DOHH2 (cell line): ENCODE measurements around the gene ITPR2.

ENCODE experiments used
- H3F3A ChIP-seq: fragments of 200-600 bp; sonication (generic), shearing (Covaris generic); 2 replicates; pipeline ENCODE4 v1.6.0; 2016; ENCODE audit warnings: antibody characterized with exemption, mild to moderate bottlenecking; ENCODE audit not compliant: control insufficient read depth, insufficient read depth
- H3K27ac ChIP-seq: fragments of 200-600 bp; sonication (generic); 2 replicates; pipeline ENCODE4 v1.5.1; 2014; ENCODE audit warnings: low read depth, mild to moderate bottlenecking, low read length, moderate library complexity
- H3K27me3 ChIP-seq: fragments of 200-600 bp; sonication (generic); 2 replicates; pipeline ENCODE4 v1.6.1; 2014; ENCODE audit warnings: mild to moderate bottlenecking, low read length, mixed read lengths; ENCODE audit not compliant: control insufficient read depth
- H3K36me3 ChIP-seq: fragments of 200-600 bp; sonication (generic); 2 replicates; pipeline ENCODE4 v1.6.1; 2014; ENCODE audit warnings: mild to moderate bottlenecking, low read length, moderate library complexity, mixed read lengths; ENCODE audit not compliant: control insufficient read depth
- H3K4me1 ChIP-seq: fragments of 200-600 bp; sonication (generic); 2 replicates; pipeline ENCODE4 v1.6.1; 2014; ENCODE audit warnings: mild to moderate bottlenecking, low read length, mixed read lengths; ENCODE audit not compliant: control insufficient read depth
- H3K4me2 ChIP-seq: fragments of 200-600 bp; sonication (generic); 2 replicates; pipeline ENCODE4 v1.6.0; 2014; ENCODE audit warnings: mild to moderate bottlenecking, low read length, moderate library complexity
- H3K4me3 ChIP-seq: fragments of 200-600 bp; sonication (generic); 2 replicates; pipeline ENCODE4 v1.5.1; 2014; ENCODE audit warnings: mild to moderate bottlenecking, low read length, mixed read lengths
- H3K79me2 ChIP-seq: fragments of 200-600 bp; sonication (generic); 2 replicates; pipeline ENCODE4 v1.6.1; 2014; ENCODE audit warnings: mild to moderate bottlenecking, low read length, mixed read lengths; ENCODE audit not compliant: control insufficient read depth
- H3K9me2 ChIP-seq: fragments of 200-600 bp; sonication (generic); replicated peaks from 2 replicates; pipeline ENCODE4 v1.6.1; 2014; ENCODE audit warnings: mild to moderate bottlenecking, low read length, mixed read lengths; ENCODE audit not compliant: control insufficient read depth
- H3K9me3 ChIP-seq: fragments of 200-600 bp; sonication (generic); 2 replicates; pipeline ENCODE4 v1.6.1; 2014; ENCODE audit warnings: antibody characterized with exemption, low read length, mixed read lengths; ENCODE audit not compliant: control insufficient read depth, insufficient read depth
- H4K20me1 ChIP-seq: fragments of 200-600 bp; sonication (generic); 2 replicates; pipeline ENCODE4 v1.6.0; 2014; ENCODE audit warnings: low read depth, mild to moderate bottlenecking, antibody characterized with exemption, low read length, moderate library complexity; ENCODE audit not compliant: control insufficient read depth, insufficient read depth
- CTCF ChIP-seq: fragments of 200-600 bp; sonication (generic); IDR thresholded peaks from one replicate; pipeline ENCODE4 v1.5.1; 2014; ENCODE audit warnings: antibody characterized with exemption, mild to moderate bottlenecking, low read depth, low read length; ENCODE audit not compliant: poor library complexity, severe bottlenecking
- EZH2phosphoT487 ChIP-seq: fragments of 200-600 bp; sonication (generic); IDR thresholded peaks from 2 replicates; pipeline ENCODE4 v1.6.1; 2017; ENCODE audit warnings: borderline replicate concordance, mild to moderate bottlenecking, antibody characterized with exemption, low read length, moderate library complexity, mixed read lengths

ITPR2 gene

GRCh38 chr12:26451763-26452162 lies 381.2 kb downstream of the ITPR2 start:
- no peaks in the 10 kb centered on the region for H3K9me2 ChIP-seq
- no peak overlapping the region for H3K4me3 ChIP-seq
- H3K27me3 ChIP-seq: no peaks in the 10 kb centered on the region
- H3K79me2 ChIP-seq: no peaks in the 10 kb centered on the region
- no peaks in the 10 kb centered on the region for H3K4me1 ChIP-seq
- H3K4me2 ChIP-seq: no peak overlapping the region
- TF ChIP-seq EZH2phosphoT487 (no peak), CTCF (no peak)
- H3K9me3 ChIP-seq: no peaks in the 10 kb centered on the region
- no peaks in the 10 kb centered on the region for H3F3A ChIP-seq
- H3K36me3 ChIP-seq: no peaks in the 10 kb centered on the region
- no peaks in the 10 kb centered on the region for H4K20me1 ChIP-seq
- no peak overlapping the region for H3K27ac ChIP-seq

DNA sequence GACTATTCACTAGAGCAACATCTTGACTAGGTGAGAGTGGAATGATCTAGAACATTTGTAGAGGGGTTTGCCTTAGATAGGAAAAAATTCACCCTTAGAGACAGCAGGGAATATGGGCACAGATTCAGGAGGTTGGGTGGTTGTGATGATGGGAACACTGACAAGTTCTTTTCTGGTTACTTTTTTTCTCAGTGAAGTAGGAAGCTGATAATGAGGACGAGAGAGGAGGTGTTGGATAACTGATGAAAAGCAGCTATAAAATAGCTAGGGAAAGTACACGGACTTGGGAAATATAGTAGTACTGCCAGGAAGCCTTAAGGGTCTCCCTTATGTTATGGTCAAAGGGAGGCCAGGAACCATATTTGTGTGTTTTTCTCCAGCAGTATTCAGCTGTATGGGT lies 387.1 kb downstream of the ITPR2 start:
- Histone ChIP-seq H3K4me3 (no peak overlapping the region), H3K9me2 (no peaks in the 10 kb centered on the region), H3K36me3 (peaks cover 4% of the 10 kb centered on the region; the same call in 1 of the 2 replicates), H3K27me3 (no peaks in the 10 kb centered on the region), H3K9me3 (no peaks in the 10 kb centered on the region), H3K4me1 (peaks cover 7% of the 10 kb centered on the region), H3K4me2 (no peak overlapping the region), H3K79me2 (no peaks in the 10 kb centered on the region), H3F3A (no peaks in the 10 kb centered on the region), H4K20me1 (no peaks in the 10 kb centered on the region), H3K27ac (no peak overlapping the region)
- TF ChIP-seq CTCF (no peak), EZH2phosphoT487 (no peak)

DNA sequence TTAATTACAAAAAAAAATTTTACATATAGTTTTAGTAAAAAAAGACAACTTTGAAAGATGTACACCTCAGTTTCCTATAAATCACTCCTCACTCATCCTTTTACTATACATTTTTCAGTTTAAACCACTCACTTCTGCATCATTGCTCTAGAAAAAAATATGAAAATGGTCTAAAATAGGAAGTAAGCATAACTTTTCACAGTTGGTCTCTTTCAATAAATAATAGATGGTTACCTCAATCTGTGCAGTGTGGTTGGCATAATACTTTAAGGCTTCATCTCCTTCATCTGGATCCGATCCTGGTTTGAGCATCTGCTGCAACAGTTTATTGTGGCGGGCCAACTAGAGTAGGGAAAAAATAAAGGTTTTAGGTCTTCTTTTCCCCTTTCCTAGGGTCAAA lies 389.7 kb downstream of the ITPR2 start:
- Histone ChIP-seq H3F3A (no peaks in the 10 kb centered on the region), H3K9me3 (no peaks in the 10 kb centered on the region), H3K4me3 (no peak overlapping the region), H3K9me2 (no peaks in the 10 kb centered on the region), H3K4me1 (peaks cover 7% of the 10 kb centered on the region), H3K27ac (no peak overlapping the region), H4K20me1 (no peaks in the 10 kb centered on the region), H3K4me2 (no peak overlapping the region), H3K79me2 (no peaks in the 10 kb centered on the region), H3K27me3 (no peaks in the 10 kb centered on the region), H3K36me3 (peaks cover 7% of the 10 kb centered on the region; the same call in 1 of the 2 replicates)
- TF ChIP-seq CTCF (no peak), EZH2phosphoT487 (no peak)
